ENCODE data around the gene CNFN.

CNFN gene

DNA sequence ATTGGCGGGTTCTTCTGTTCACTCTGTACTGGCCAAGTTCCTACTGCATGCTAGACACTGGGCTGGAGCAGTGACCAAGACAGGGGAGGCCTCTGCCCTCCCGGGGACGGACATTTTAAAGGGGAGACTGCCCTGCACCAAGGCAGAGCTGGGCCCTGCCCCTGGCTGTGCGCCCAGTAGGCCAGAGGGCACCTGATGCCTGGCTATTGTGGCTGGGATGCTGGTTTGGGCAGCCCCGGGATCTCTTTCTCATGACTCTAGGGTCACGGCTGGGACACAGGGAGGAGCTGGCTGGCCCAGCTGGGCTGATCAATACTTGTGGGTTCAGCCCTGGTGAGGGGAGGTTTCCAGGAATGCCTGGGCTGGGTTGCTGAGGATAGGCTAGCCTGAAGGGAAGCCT, 19.4 kb upstream of the CNFN start:
- Histone ChIP-seq H3K79me2 (ENCODE audit: insufficient read depth, low read length) (no peaks in the 10 kb centered on the region), H2AFZ (ENCODE audit: low read length) (no peak overlapping the region), H3K9ac (ENCODE audit: low read length) (no peak overlapping the region), H3F3A (ENCODE audit: insufficient read depth, low read length) (no peaks in the 10 kb centered on the region), H3K4me1 (ENCODE audit: insufficient read depth, low read length, severe bottlenecking) (no peaks in the 10 kb centered on the region), H3K9me3 (ENCODE audit: low read length) (no peaks in the 10 kb centered on the region), H3K9me2 (ENCODE audit: low read depth, low read length) (no peaks in the 10 kb centered on the region), H3K27ac (ENCODE audit: low read depth, low read length, poor library complexity, severe bottlenecking) (no peak overlapping the region), H3K4me3 (ENCODE audit: low read depth, low read length, poor library complexity, severe bottlenecking) (no peak overlapping the region), H3K4me2 (ENCODE audit: low read length) (no peak overlapping the region), H3K36me3 (ENCODE audit: insufficient read depth, low read length) (peaks cover 52% of the 10 kb centered on the region), H4K20me1 (ENCODE audit: insufficient read depth, low read length) (no peaks in the 10 kb centered on the region), H3K27me3 (ENCODE audit: insufficient read depth, low read length) (no peaks in the 10 kb centered on the region)
- TF ChIP-seq, protein P1, sequence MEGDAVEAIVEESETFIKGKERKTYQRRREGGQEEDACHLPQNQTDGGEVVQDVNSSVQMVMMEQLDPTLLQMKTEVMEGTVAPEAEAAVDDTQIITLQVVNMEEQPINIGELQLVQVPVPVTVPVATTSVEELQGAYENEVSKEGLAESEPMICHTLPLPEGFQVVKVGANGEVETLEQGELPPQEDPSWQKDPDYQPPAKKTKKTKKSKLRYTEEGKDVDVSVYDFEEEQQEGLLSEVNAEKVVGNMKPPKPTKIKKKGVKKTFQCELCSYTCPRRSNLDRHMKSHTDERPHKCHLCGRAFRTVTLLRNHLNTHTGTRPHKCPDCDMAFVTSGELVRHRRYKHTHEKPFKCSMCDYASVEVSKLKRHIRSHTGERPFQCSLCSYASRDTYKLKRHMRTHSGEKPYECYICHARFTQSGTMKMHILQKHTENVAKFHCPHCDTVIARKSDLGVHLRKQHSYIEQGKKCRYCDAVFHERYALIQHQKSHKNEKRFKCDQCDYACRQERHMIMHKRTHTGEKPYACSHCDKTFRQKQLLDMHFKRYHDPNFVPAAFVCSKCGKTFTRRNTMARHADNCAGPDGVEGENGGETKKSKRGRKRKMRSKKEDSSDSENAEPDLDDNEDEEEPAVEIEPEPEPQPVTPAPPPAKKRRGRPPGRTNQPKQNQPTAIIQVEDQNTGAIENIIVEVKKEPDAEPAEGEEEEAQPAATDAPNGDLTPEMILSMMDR (IDR thresholded peaks at IDR 0.05; ENCODE audit: low read length): no peak
- TF ChIP-seq EZH2 (IDR thresholded peaks at IDR 0.05; ENCODE audit: borderline replicate concordance, low read length): no peak

DNA sequence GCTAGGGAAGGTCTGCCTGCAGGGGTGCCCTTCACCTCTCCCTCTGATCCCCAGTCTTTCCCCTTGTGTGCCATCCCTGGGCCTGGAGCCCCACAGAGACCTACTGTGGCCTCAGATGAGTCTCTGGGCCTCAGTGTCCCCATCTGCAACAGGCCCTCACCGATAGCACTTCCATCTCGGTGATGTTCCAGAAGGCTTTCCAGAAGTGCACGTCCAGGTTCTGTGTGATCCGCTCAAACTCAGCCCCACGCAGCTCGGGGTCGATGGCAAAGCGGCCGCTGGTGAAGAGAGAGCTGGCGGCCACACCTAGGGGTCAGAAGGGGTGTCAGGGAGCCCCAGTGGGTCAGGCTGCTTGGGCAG, 17.7 kb upstream of the CNFN start:
- no peaks in the 10 kb centered on the region for H4K20me1 ChIP-seq (ENCODE audit: insufficient read depth, low read length)
- no peak overlapping the region for H3K9ac ChIP-seq (ENCODE audit: low read length)
- H3K4me3 ChIP-seq (ENCODE audit: low read depth, low read length, poor library complexity, severe bottlenecking): no peak overlapping the region
- H3K9me3 ChIP-seq (ENCODE audit: low read length): no peaks in the 10 kb centered on the region
- H3K27ac ChIP-seq (ENCODE audit: low read depth, low read length, poor library complexity, severe bottlenecking): no peak overlapping the region
- TF ChIP-seq EZH2 (IDR thresholded peaks at IDR 0.05; ENCODE audit: borderline replicate concordance, low read length): no peak
- TF ChIP-seq, protein P1 (IDR thresholded peaks at IDR 0.05; ENCODE audit: low read length): no peak
- H3K27me3 ChIP-seq (ENCODE audit: insufficient read depth, low read length): no peaks in the 10 kb centered on the region
- H3K79me2 ChIP-seq (ENCODE audit: insufficient read depth, low read length): no peaks in the 10 kb centered on the region
- H3K4me2 ChIP-seq (ENCODE audit: low read length): no peak overlapping the region
- no peaks in the 10 kb centered on the region for H3F3A ChIP-seq (ENCODE audit: insufficient read depth, low read length)
- no peaks in the 10 kb centered on the region for H3K9me2 ChIP-seq (ENCODE audit: low read depth, low read length)
- H3K36me3 ChIP-seq (ENCODE audit: insufficient read depth, low read length): peaks cover 57% of the 10 kb centered on the region
- no peaks in the 10 kb centered on the region for H3K4me1 ChIP-seq (ENCODE audit: insufficient read depth, low read length, severe bottlenecking)
- no peak overlapping the region for H2AFZ ChIP-seq (ENCODE audit: low read length)

DNA sequence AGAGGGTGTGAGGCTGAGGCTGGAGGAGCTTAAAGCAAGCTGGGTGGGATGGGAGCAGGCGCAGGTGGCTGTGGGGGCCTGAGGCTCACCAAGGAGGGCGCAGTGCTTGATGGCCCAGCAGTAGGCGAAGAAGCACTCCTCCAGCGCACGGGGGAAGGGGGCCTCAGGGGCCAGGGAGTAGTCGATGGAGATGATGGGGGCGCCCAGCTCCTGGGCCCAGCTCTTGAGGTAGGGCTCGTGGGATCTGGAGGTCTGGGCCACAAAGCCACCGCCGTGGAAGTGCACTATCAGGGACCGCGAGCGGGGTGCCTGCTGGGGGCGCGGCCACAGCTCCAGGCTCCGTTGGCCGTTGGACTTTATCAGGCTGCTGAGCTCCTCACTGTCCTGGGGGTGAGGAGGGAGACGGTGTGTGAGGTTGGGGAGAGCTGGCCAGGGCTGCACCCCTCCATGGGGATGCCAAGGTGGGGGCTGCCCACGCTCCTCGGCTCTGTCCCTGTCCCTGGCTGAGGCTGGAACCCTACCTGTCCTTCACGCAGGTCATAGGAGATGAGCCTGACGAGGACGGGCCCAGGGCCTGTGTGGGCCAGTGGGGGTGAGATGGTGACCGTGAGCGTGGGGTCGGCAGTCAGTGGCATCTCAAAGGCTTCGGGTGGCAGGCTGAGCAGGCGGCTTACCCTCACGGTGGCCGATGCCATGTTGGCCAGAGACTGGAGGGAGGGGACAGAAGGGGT, 17.2 kb upstream of the CNFN start:
- Histone ChIP-seq H3K36me3 (ENCODE audit: insufficient read depth, low read length) (peaks cover 61% of the 10 kb centered on the region), H2AFZ (ENCODE audit: low read length) (no peak overlapping the region), H3K9me2 (ENCODE audit: low read depth, low read length) (no peaks in the 10 kb centered on the region), H3K27me3 (ENCODE audit: insufficient read depth, low read length) (no peaks in the 10 kb centered on the region), H3K27ac (ENCODE audit: low read depth, low read length, poor library complexity, severe bottlenecking) (no peak overlapping the region), H3K9ac (ENCODE audit: low read length) (no peak overlapping the region), H3K4me2 (ENCODE audit: low read length) (no peak overlapping the region), H3F3A (ENCODE audit: insufficient read depth, low read length) (no peaks in the 10 kb centered on the region), H3K79me2 (ENCODE audit: insufficient read depth, low read length) (no peaks in the 10 kb centered on the region), H3K4me3 (ENCODE audit: low read depth, low read length, poor library complexity, severe bottlenecking) (no peak overlapping the region), H4K20me1 (ENCODE audit: insufficient read depth, low read length) (no peaks in the 10 kb centered on the region), H3K9me3 (ENCODE audit: low read length) (no peaks in the 10 kb centered on the region), H3K4me1 (ENCODE audit: insufficient read depth, low read length, severe bottlenecking) (peaks cover 1% of the 10 kb centered on the region)
- no peak for TF ChIP-seq EZH2 (IDR thresholded peaks at IDR 0.05; ENCODE audit: borderline replicate concordance, low read length)
- TF ChIP-seq, protein P1 (IDR thresholded peaks at IDR 0.05; ENCODE audit: low read length): no peak

All from OCI-LY1 (cell line).